Colon (tissue), 2 donors: ENCODE data around the gene NTF3.

Source experiments
- FAIRE-seq: peaks from 2 replicates; lab custom pipeline; 2012; peaks lifted over from hg19 to GRCh38; lab: Jason Lieb, UNC
- donor health status: control.
- donor health status: control.

The NTF3 gene

DNA sequence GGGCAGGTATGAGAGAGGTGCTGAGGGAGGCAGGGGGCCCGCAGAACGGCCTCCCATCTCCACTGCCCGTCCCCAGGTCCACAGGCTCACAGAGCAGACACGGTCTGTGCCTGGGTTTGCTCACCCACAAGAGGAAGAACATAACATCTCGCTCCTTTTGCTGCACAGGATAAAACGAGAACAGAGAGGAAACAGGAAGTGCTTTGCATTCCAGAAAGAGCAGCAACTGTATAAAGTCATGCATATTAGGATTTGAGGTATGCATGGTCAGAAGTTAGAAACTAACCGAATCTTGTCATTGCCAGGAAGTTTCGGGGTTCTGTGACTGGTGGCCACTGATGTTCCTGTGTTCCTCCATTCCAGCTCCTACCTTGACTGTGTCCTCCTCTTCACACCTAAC lies 25.0 kb downstream of the NTF3 start:
- FAIRE-seq, result no peak

GRCh38 chr12:5458229-5459050 lies 26.5 kb downstream of the NTF3 start:
- no peak for FAIRE-seq

DNA sequence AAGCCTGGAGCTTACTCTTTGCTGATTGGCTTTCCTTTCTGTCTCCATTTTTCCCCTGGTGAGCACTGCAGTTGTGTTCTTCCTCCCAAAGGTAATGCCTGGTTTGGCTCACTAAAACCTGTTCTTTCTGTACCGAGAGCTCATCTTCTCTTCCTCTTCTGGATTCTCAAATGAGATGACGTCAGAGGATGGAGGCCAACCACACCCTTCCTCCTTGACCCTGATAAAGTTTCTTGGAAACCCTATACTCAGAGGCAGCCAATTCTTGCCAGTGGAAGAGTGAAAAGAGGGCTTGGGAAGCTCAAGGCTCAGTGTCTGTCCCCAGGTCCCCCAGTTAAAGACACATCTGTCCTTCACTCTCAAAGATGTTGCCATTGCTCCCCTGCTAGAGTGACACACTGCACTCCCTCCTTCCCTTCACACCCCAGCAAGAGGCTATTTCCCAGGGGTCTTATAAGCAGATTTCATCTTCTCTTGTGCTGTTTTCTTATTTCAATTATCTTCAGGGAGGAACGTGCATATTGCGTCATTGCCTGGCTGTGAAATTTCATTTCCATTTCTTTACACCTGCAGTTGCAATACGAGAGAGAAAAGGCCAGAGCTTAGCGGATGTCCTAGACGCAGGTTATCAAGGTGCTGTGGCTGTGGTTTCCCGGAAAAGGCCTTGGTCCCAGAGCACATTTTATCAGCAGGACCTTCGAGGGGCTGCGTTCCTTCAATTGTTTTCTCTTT lies 27.3 kb downstream of the NTF3 start:
- no peak for FAIRE-seq

GRCh38 chr12:5460817-5461216 lies 28.9 kb downstream of the NTF3 start:
- FAIRE-seq, result no peak

GRCh38 chr12:5461966-5462365 lies 30.1 kb downstream of the NTF3 start:
- FAIRE-seq, result no peak

- FAIRE-seq, result no peak
These were observed 32.2 kb downstream of the NTF3 start for GRCh38 chr12:5464096-5464495.

GRCh38 chr12:5465384-5465783 lies 33.5 kb downstream of the NTF3 start:
- no peak for FAIRE-seq

GRCh38 chr12:5466521-5466960 lies 34.6 kb downstream of the NTF3 start:
- FAIRE-seq, result no peak

- no peak for FAIRE-seq
These were observed 36.0 kb downstream of the NTF3 start for GRCh38 chr12:5467931-5468330.

GRCh38 chr12:5470221-5470620 lies 38.3 kb downstream of the NTF3 start:
- no peak for FAIRE-seq

- no peak for FAIRE-seq
These were observed 38.8 kb downstream of the NTF3 start for GRCh38 chr12:5470703-5471102.

- no peak for FAIRE-seq
These were observed 41.3 kb downstream of the NTF3 start for GRCh38 chr12:5473076-5473782.

GRCh38 chr12:5473783-5474116 lies 41.8 kb downstream of the NTF3 start:
- no peak for FAIRE-seq

GRCh38 chr12:5476356-5476755 lies 44.4 kb downstream of the NTF3 start:
- no peak for FAIRE-seq

DNA sequence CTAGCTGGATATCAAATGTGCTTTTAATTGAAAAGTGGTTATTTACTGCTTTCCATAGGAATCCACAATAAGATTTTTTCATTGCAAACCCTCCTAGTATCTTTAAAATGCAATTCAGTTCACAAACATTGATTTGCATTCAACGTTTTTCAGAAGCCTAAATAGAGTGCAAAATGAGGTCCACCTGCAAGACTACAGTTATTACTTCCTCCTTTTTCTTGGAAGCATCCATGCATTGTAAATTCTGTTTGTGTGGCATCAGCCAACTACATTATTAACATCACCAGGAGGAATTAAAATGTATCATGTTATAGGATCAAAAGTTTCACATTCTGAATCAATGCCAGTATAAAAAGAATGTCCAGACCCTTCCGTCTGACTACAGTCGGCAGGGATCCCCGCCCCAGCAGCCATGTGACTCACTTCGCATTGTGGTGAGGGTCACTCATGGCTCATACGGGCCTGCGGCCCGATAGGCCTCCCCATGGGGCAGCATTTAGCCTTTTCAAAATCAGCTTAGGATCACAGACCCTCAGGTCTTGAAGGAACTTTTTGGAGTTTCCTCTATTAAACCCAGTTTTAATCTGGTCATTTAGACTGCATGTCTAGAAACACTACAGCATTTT lies 46.3 kb downstream of the NTF3 start:
- no peak for FAIRE-seq

- no peak for FAIRE-seq
These were observed 47.9 kb downstream of the NTF3 start for GRCh38 chr12:5479761-5480160.

GRCh38 chr12:5480218-5480937 lies 48.5 kb downstream of the NTF3 start:
- FAIRE-seq, result no peak

DNA sequence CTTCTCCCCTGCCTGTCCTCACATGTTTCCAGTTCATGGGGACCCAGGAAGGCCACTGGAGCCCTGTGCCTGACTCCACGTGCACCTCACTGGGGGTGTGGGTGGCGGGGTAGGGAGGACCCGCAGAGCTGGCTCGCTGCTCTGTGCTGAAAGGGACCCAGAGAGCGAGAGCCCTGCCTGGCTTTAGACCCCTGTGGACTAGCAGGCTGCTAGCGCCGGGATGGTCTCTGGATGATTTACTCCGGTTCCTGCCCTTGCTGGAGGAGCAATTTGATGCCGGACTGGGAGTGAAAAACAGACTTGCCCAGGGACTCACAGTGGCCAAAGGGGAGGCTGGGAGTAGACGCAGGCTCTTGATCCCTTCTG lies 49.0 kb downstream of the NTF3 start:
- FAIRE-seq, result no peak

DNA sequence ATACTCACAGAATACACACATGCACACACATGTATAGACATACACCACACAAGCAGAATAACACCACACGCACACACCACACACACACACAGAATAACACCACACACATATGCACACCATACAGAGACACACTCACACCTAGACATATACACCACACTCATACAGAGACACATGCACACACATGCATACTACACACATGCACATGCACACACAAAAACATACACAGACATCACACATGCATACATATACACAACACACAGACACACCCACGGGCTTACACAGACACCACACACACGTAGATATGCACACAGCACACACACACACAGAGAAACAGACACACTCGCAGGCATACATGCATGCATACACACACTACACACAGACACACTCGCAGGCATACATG lies 49.7 kb downstream of the NTF3 start:
- FAIRE-seq, result no peak

GRCh38 chr12:5484426-5484825 lies 52.5 kb downstream of the NTF3 start:
- FAIRE-seq, result no peak

GRCh38 chr12:5485454-5485853 lies 53.5 kb downstream of the NTF3 start:
- no peak for FAIRE-seq

DNA sequence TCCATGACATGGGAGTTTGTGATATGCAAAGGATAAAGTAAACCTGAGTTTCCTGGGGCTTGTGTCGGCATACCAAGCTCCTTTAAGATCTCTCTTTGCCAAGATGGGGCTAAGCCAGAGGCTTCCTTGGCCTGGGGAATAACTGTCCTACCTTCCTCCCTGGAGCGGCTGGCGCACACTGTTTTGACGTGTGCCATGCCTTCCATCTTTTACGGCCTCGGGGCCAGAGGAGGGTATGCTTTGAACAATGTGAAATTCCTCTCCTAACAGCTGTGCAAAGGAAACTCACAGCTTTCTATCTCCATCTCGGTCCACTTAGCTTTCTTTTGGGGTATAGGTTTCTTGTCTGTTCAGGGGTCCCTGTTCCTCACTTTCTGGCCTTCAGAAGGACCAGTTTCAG lies 55.2 kb downstream of the NTF3 start:
- FAIRE-seq, result no peak
